Loucy (cell line): ENCODE results near the gene ARCN1.
A peak's percentile ranks its signal among the peaks of the same experiment; 100 is the strongest.
"Not testable (repeated sequence)": the region's sequence is repeated elsewhere in the genome, so short reads cannot be mapped to it uniquely, and the experiment has no call there.

Source experiments
- H2AFZ ChIP-seq: fragments of 200-600 bp; sonication (generic); 2 replicates; pipeline ENCODE4 v1.6.0; 2016; ENCODE audit warnings: antibody characterized with exemption, mild to moderate bottlenecking, low read length, moderate library complexity
- H3F3A ChIP-seq: fragments of 200-600 bp; 2 replicates; pipeline ENCODE4 v1.6.0; 2016; ENCODE audit warnings: antibody characterized with exemption, low read depth, mild to moderate bottlenecking
- H3K27me3 ChIP-seq: fragments of 200-600 bp; sonication (generic); 2 replicates; pipeline ENCODE4 v1.6.1; 2014; ENCODE audit warnings: low read length, mild to moderate bottlenecking; ENCODE audit not compliant: insufficient read depth, poor library complexity, severe bottlenecking
- H3K36me3 ChIP-seq: fragments of 200-600 bp; sonication (generic); 2 replicates; pipeline ENCODE4 v1.6.1; 2016; ENCODE audit warnings: low read length; ENCODE audit not compliant: insufficient read depth
- H3K4me1 ChIP-seq: fragments of 200-600 bp; sonication (generic); 2 replicates; pipeline ENCODE4 v1.5.1; 2014; ENCODE audit warnings: low read length, mild to moderate bottlenecking; ENCODE audit not compliant: insufficient read depth, poor library complexity, severe bottlenecking
- H3K4me2 ChIP-seq: fragments of 200-600 bp; sonication (generic); 2 replicates; pipeline ENCODE4 v1.6.0; 2014; ENCODE audit warnings: antibody characterized with exemption, low read length, low read depth, mild to moderate bottlenecking; ENCODE audit not compliant: poor library complexity, severe bottlenecking
- H3K4me3 ChIP-seq: fragments of 200-600 bp; sonication (generic); 2 replicates; pipeline ENCODE4 v1.5.1; 2014; ENCODE audit warnings: low read length, mild to moderate bottlenecking, mixed read lengths; ENCODE audit not compliant: poor library complexity, severe bottlenecking
- H3K79me2 ChIP-seq: fragments of 200-600 bp; sonication (generic); 2 replicates; pipeline ENCODE4 v1.6.1; 2014; ENCODE audit warnings: low read length; ENCODE audit not compliant: insufficient read depth
- H3K9ac ChIP-seq: fragments of 200-600 bp; sonication (generic); 2 replicates; pipeline ENCODE4 v1.6.0; 2014; ENCODE audit warnings: mild to moderate bottlenecking, low read depth, low read length, moderate library complexity; ENCODE audit not compliant: poor library complexity, severe bottlenecking
- H3K9me2 ChIP-seq: fragments of 200-600 bp; sonication (generic); replicated peaks from 2 replicates; pipeline ENCODE4 v1.6.1; 2016; ENCODE audit warnings: low read depth, low read length, mixed read lengths
- H3K9me3 ChIP-seq: fragments of 200-600 bp; sonication (generic); 2 replicates; pipeline ENCODE4 v1.6.1; 2014; ENCODE audit warnings: mild to moderate bottlenecking, antibody characterized with exemption, low read length, low read depth; ENCODE audit not compliant: insufficient read depth
- H4K20me1 ChIP-seq: fragments of 200-600 bp; sonication (generic); 2 replicates; pipeline ENCODE4 v1.6.0; 2014; ENCODE audit warnings: antibody characterized with exemption, low read length, mild to moderate bottlenecking; ENCODE audit not compliant: insufficient read depth, poor library complexity, severe bottlenecking
- EZH2phosphoT487 ChIP-seq: fragments of 200-600 bp; IDR thresholded peaks from 2 replicates; pipeline ENCODE4 v1.6.1; 2018; ENCODE audit warnings: antibody characterized with exemption, mild to moderate bottlenecking, moderate library complexity, borderline replicate concordance
- TF ChIP-seq, protein P1 (sequence below): fragments of 200-600 bp; sonication (generic); conservative IDR thresholded peaks from 2 replicates; pipeline ENCODE4 v1.5.1; 2014; ENCODE audit warnings: mild to moderate bottlenecking, antibody characterized with exemption, low read length

Gene ARCN1

DNA sequence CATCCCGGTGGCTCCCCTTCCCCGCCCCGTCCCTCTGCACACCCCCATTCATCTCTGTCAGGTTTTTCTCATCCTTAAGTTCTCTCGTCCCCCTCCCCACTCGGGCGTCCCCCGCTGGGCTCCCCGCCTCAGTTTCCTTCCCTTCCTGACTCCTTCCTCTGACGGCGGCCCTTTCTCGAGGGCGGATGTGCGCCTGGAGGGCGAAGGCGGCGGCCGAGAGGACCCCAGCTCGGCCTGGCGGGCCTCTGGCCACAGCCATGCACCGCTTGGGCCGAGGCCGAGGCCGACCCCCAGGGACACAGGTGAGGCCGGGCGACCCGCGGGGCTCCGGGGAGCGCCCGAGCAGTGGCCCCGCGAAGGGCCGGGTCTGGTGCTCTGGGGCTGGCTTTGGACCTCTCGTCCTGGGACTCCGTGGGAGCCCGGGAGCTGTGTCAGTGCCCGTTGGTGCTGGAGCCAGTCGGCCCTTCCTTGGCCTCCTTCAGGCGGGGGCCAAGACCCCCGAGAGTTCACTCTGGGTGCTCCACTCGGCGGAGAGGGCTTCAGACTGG, 38.1 kb downstream of the ARCN1 start:
- H3F3A ChIP-seq = no peaks in the 10 kb centered on the region
- H3K9me3 ChIP-seq = no peaks in the 10 kb centered on the region
- H3K4me1 ChIP-seq = no peaks in the 10 kb centered on the region
- no peaks in the 10 kb centered on the region for H4K20me1 ChIP-seq
- no peak for TF ChIP-seq EZH2phosphoT487
- TF ChIP-seq, protein P1, sequence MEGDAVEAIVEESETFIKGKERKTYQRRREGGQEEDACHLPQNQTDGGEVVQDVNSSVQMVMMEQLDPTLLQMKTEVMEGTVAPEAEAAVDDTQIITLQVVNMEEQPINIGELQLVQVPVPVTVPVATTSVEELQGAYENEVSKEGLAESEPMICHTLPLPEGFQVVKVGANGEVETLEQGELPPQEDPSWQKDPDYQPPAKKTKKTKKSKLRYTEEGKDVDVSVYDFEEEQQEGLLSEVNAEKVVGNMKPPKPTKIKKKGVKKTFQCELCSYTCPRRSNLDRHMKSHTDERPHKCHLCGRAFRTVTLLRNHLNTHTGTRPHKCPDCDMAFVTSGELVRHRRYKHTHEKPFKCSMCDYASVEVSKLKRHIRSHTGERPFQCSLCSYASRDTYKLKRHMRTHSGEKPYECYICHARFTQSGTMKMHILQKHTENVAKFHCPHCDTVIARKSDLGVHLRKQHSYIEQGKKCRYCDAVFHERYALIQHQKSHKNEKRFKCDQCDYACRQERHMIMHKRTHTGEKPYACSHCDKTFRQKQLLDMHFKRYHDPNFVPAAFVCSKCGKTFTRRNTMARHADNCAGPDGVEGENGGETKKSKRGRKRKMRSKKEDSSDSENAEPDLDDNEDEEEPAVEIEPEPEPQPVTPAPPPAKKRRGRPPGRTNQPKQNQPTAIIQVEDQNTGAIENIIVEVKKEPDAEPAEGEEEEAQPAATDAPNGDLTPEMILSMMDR = no peak
- no peaks in the 10 kb centered on the region for H3K79me2 ChIP-seq
- no peak overlapping the region for H3K4me2 ChIP-seq
- no peak overlapping the region for H3K9ac ChIP-seq
- no peaks in the 10 kb centered on the region for H3K36me3 ChIP-seq
- no peak overlapping the region for H2AFZ ChIP-seq
- peaks cover 26% of the 10 kb centered on the region for H3K27me3 ChIP-seq
- no peaks in the 10 kb centered on the region for H3K9me2 ChIP-seq
- no peak overlapping the region for H3K4me3 ChIP-seq

DNA sequence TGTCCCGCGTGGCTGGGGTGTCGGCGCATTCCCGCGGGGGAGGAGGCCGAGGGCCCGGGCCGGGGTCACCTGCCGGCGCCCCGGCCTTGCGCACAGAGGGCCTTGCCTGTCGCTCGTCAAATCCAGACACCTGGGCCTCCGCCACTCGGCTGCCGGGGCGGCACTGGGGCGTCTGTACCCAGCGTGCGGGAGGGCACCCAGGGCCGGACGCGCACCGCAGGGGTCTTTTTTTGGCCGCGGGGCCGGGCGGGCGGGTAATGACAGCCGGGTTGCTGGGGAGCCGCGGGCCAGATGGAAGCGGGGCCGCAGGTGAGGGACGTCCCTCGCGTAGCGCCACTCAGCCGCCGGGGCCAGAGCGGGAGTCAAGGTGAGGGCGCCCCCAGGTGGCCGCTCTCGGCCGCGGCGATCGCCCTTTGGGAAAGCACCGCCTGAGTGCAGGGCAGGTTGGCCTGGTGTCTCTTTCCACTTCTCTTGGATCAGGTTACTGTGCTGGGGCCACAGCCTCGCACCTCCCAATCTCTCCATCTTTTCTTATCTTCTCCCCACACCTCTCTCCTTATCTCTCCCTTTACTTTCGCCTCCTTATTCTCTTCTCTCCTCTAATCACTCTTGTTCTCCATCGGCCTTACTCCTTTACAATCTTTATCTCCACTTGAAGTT, 38.7 kb downstream of the ARCN1 start:
- H3K9ac ChIP-seq = no peak overlapping the region
- H3K9me3 ChIP-seq = no peaks in the 10 kb centered on the region
- no peaks in the 10 kb centered on the region for H3K4me1 ChIP-seq
- H3K79me2 ChIP-seq = no peaks in the 10 kb centered on the region
- H3K9me2 ChIP-seq = no peaks in the 10 kb centered on the region
- H2AFZ ChIP-seq = peak overlapping the region; percentile 25; the same call in 1 of the 2 replicates
- H3K4me3 ChIP-seq = no peak overlapping the region
- H3K27me3 ChIP-seq = peaks cover 26% of the 10 kb centered on the region
- no peaks in the 10 kb centered on the region for H3K36me3 ChIP-seq
- no peak for TF ChIP-seq EZH2phosphoT487
- TF ChIP-seq, protein P1 = peak; percentile 65
- H4K20me1 ChIP-seq = no peaks in the 10 kb centered on the region
- H3F3A ChIP-seq = no peaks in the 10 kb centered on the region
- H3K4me2 ChIP-seq = no peak overlapping the region

DNA sequence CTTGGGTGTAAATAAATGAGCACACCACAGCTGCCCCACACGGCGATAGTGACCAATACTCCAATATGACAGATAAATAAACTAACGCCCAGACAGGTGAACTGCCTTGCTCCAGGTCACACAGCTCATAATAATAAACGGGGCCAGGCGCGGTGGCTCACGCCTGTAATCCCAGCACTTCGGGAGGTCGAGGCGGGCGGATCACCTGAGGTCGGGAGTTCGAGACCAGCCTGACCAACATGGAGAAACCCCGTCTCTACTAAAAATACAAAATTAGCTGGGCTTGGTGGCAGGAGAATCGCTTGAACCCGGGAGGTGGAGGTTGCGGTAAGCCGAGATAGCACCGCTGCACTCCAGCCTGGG, 39.2 kb downstream of the ARCN1 start:
- not testable (repeated sequence) for H3K4me1 ChIP-seq, H3K4me3 ChIP-seq, H3F3A ChIP-seq, H3K9ac ChIP-seq, H3K9me3 ChIP-seq, H3K79me2 ChIP-seq, H3K4me2 ChIP-seq, H4K20me1 ChIP-seq, H3K9me2 ChIP-seq, H3K36me3 ChIP-seq
- peak overlapping the region; percentile 25; the same call in 1 of the 2 replicates for H2AFZ ChIP-seq
- H3K27me3 ChIP-seq = peaks cover 26% of the 10 kb centered on the region

DNA sequence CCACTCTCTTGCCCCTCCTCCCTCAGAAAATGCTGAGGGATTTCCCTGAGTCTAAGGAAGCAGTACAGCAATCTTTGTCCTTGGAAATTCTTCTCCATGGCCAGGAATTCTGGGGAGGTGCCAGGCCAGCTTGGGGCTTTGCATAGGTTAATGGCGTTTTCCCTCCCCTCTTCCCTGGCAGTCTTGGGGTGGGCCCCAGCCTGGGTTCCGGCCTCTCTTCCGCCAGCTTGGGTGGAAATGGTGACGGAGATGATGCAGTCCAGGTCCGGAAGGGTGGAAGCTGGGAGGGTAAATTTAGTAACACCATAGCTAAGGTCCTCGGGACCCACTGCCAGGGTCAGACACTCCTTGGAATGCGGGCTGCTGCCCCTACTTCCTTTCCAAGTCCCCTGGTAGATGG, 40.2 kb downstream of the ARCN1 start:
- Histone ChIP-seq H3K4me2 (no peak overlapping the region), H3K9ac (no peak overlapping the region), H3K4me1 (no peaks in the 10 kb centered on the region), H2AFZ (no peak overlapping the region), H3F3A (no peaks in the 10 kb centered on the region), H3K9me2 (no peaks in the 10 kb centered on the region), H3K27me3 (peaks cover 26% of the 10 kb centered on the region), H3K79me2 (no peaks in the 10 kb centered on the region), H4K20me1 (no peaks in the 10 kb centered on the region), H3K9me3 (no peaks in the 10 kb centered on the region), H3K36me3 (no peaks in the 10 kb centered on the region), H3K4me3 (no peak overlapping the region)
- TF ChIP-seq, protein P1 = no peak
- TF ChIP-seq EZH2phosphoT487 = no peak
